Peyer's patch (tissue), 4 donors: Measurements from ENCODE around the gene KLHL41. TPM values are rescaled to one million over a fixed set of nuclear protein-coding genes. Genes with fewer than 3 reads are reported as not detected.

Experiments used
- DNase-seq, 3 donors: peaks; one replicate each; pipeline ENCODE4 v3.0.0-alpha.2; 2017 to 2019
- H3K27ac ChIP-seq, 4 donors: fragments of 200-600 bp; sonication (generic); one replicate each; pipeline ENCODE4 v1.5.1; 2016 to 2019
- H3K27me3 ChIP-seq, 2 donors: fragments of 200-600 bp; sonication (generic); one replicate each; pipeline ENCODE4 v1.5.1; 2019
- H3K36me3 ChIP-seq, 3 donors: fragments of 200-600 bp; sonication (generic); one replicate each; pipeline ENCODE4 v1.5.1; 2016 to 2019
- H3K4me1 ChIP-seq, 4 donors: fragments of 200-600 bp; sonication (generic); one replicate each; pipeline ENCODE4 v1.5.1; 2016 to 2019
- H3K4me3 ChIP-seq, 4 donors: fragments of 200-600 bp; sonication (generic); 1 replicate in 3 of 4; 2 replicates in 1 of 4; pipeline ENCODE4 v1.5.1; 2016 to 2019; ENCODE audit warnings: mild to moderate bottlenecking in 1 of 4
- H3K9me3 ChIP-seq, 4 donors: fragments of 200-600 bp; sonication (generic); one replicate each; pipeline ENCODE4 v1.5.1; 2016 to 2019; ENCODE audit warnings: mild to moderate bottlenecking in 1 of 4
- CTCF ChIP-seq, 6 experiments: fragments of 450-650 bp in 4 of 6; fragments of 200-600 bp in 2 of 6; sonication (generic) in 1 of 6; IDR thresholded peaks; one replicate each; pipeline ENCODE4 v1.5.1; 2017 to 2019; ENCODE audit warnings: antibody characterized with exemption in 6 of 6, mild to moderate bottlenecking in 3 of 6, moderate library complexity in 1 of 6
- POLR2A ChIP-seq, 2 donors: fragments of 450-650 bp; IDR thresholded peaks; one replicate each; pipeline ENCODE4 v1.5.1; 2017; ENCODE audit warnings: antibody characterized with exemption in 2 of 2, mild to moderate bottlenecking in 2 of 2, moderate library complexity in 2 of 2
- total RNA-seq, 4 donors: library from RNA; depleted of rRNA; stranded (reverse); fragments of >200 nt; gene quantifications; one replicate each; pipeline ENCODE4 v1.1.0, GENCODE V29; 2016

The KLHL41 gene
- total RNA-seq, result under 1 TPM in 1 of 4 donors, not detected in 3; 0.67 TPM

DNA sequence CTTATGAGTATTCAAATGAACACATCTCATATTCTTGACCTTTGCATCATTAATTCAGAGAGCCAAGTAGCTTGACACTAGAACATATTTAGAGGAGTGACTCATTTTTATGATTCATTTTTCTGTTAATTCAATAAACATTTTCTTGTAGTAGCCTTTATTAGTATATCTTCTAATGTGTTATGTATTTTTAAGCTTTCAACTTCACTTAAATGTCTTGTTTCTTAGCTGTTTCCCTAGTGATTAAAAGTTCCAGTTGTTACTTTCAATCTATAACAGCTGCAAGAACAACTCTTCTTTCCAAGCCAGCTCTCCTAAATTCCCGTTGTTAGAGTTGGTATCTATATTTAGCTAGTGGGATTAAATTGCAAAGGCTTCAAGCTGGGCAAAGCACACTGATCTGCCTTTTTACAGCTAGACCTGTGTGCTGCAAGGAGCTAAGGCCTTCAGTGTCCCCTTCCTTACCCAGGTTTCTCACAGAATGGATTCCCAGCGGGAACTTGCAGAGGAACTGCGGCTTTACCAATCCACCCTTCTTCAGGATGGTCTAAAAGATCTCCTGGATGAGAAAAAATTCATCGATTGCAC is at the start of gene KLHL41:
KLHL41 (plus strand) TSS at position 405 of the 588 bp plus-strand sequence; CDS start at position 482, 77 bp downstream.
- DNase-seq, result no peak
- H3K4me3 ChIP-seq, result no peak within 1 kb of the TSS
- no peak within 1 kb of the TSS for H3K27ac ChIP-seq
- no peaks in the 10 kb centered on the region for H3K9me3 ChIP-seq
- TF ChIP-seq POLR2A (IDR thresholded peaks at IDR 0.05), result no peak
- TF ChIP-seq CTCF (IDR thresholded peaks at IDR 0.05), result no peak
- no peaks in the 10 kb centered on the region for H3K36me3 ChIP-seq
- H3K4me1 ChIP-seq, result no peaks in the 10 kb centered on the region
- H3K27me3 ChIP-seq, result no peaks in the 10 kb centered on the region

GRCh38 chr2:169461143-169461542 is 48.4 kb upstream of the KLHL41 start:
- Histone ChIP-seq H3K9me3 (no peaks in the 10 kb centered on the region), H3K4me3 (no peak overlapping the region), H3K4me1 (no peaks in the 10 kb centered on the region), H3K27ac (no peak overlapping the region), H3K36me3 (no peaks in the 10 kb centered on the region), H3K27me3 (no peaks in the 10 kb centered on the region)
- DNase-seq, result no peak
- TF ChIP-seq POLR2A (IDR thresholded peaks at IDR 0.05) (no peak), CTCF (IDR thresholded peaks at IDR 0.05) (no peak)

- Histone ChIP-seq H3K27ac (no peak overlapping the region), H3K36me3 (no peaks in the 10 kb centered on the region), H3K9me3 (no peaks in the 10 kb centered on the region), H3K4me1 (no peaks in the 10 kb centered on the region), H3K27me3 (no peaks in the 10 kb centered on the region), H3K4me3 (no peak overlapping the region)
- no peak for DNase-seq
- TF ChIP-seq CTCF (IDR thresholded peaks at IDR 0.05), result no peak
- no peak for TF ChIP-seq POLR2A (IDR thresholded peaks at IDR 0.05)
Measured at GRCh38 chr2:169462896-169463695, 46.4 kb upstream of the KLHL41 start.

- no peak for DNase-seq
- Histone ChIP-seq H3K9me3 (no peaks in the 10 kb centered on the region), H3K27me3 (no peaks in the 10 kb centered on the region), H3K4me1 (no peaks in the 10 kb centered on the region), H3K27ac (no peak overlapping the region), H3K4me3 (no peak overlapping the region), H3K36me3 (no peaks in the 10 kb centered on the region)
- TF ChIP-seq POLR2A (IDR thresholded peaks at IDR 0.05), result no peak
- TF ChIP-seq CTCF (IDR thresholded peaks at IDR 0.05), result no peak
Measured at GRCh38 chr2:169464466-169464865, 45.0 kb upstream of the KLHL41 start.

DNA sequence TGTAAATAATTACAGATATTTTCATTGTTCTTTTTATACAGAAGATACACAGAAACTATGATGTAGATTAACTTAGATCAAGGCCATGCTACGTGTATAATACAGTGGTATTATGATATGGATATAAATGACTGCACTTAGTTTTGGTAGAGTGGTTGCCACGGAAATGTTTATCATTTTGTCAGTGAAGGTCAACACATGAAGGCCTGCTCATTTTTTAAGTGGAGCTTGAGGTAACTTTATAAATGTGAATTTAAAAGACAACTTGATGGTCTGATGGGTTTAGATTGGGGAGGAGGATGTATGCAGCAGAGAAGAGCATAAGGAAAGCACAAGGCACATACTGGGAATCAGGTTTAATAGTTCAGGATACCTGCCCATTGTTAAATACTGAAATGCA is 44.6 kb upstream of the KLHL41 start:
- DNase-seq, result no peak
- Histone ChIP-seq H3K9me3 (no peaks in the 10 kb centered on the region), H3K27ac (no peak overlapping the region), H3K27me3 (no peaks in the 10 kb centered on the region), H3K4me3 (no peak overlapping the region), H3K4me1 (no peaks in the 10 kb centered on the region), H3K36me3 (no peaks in the 10 kb centered on the region)
- TF ChIP-seq POLR2A (IDR thresholded peaks at IDR 0.05) (no peak), CTCF (IDR thresholded peaks at IDR 0.05) (no peak)
